ENCODE results near the gene COX7B2.

COX7B2 gene

GRCh38 chr4:46715468-46715867 is 193.6 kb downstream of the COX7B2 start:
- DNase-seq (ENCODE audit: low spot score), result no peak

- no peak for DNase-seq (ENCODE audit: low spot score)
Observed at GRCh38 chr4:46698891-46699290, 210.2 kb downstream of the COX7B2 start.
